ENCODE data around the gene HORMAD1.
A peak's percentile ranks its signal among the peaks of the same experiment; 100 is the strongest.

The HORMAD1 gene

GRCh38 chr1:150748878-150749719 is 28.4 kb upstream of the HORMAD1 start:
- Histone ChIP-seq H3K4me3 (replicated peaks; ENCODE audit: insufficient read depth, low read length) (no peak overlapping the region), H3K27me3 (ENCODE audit: insufficient read depth, poor library complexity, severe bottlenecking) (no peaks in the 10 kb centered on the region), H3K27ac (replicated peaks) (no peak overlapping the region)
- TF ChIP-seq GABPA (IDR thresholded peaks at IDR 0.05; ENCODE audit: low read depth) (no peak), POLR2AphosphoS5 (IDR thresholded peaks at IDR 0.05; ENCODE audit: low read depth) (no peak), CTCF (IDR thresholded peaks at IDR 0.05; ENCODE audit: insufficient read depth, low read length) (no peak), REST (IDR thresholded peaks at IDR 0.05; ENCODE audit: insufficient replicate concordance, low read depth) (no peak), SPI1 (IDR thresholded peaks at IDR 0.05; ENCODE audit: borderline replicate concordance, low read depth) (no peak)
- no peak for DNase-seq (ENCODE audit: low read depth in 1 of 2, low spot score in 1 of 2)

GRCh38 chr1:150730130-150730721 is 9.5 kb upstream of the HORMAD1 start:
- TF ChIP-seq GABPA (IDR thresholded peaks at IDR 0.05; ENCODE audit: low read depth) (no peak), CTCF (IDR thresholded peaks at IDR 0.05; ENCODE audit: insufficient read depth, low read length) (no peak), POLR2AphosphoS5 (IDR thresholded peaks at IDR 0.05; ENCODE audit: low read depth) (no peak), SPI1 (IDR thresholded peaks at IDR 0.05; ENCODE audit: borderline replicate concordance, low read depth) (no peak), REST (IDR thresholded peaks at IDR 0.05; ENCODE audit: insufficient replicate concordance, low read depth) (no peak)
- H3K27ac ChIP-seq (replicated peaks), result no peak overlapping the region; the same call in 1 of the 2 replicates
- no peak overlapping the region for H3K4me3 ChIP-seq (replicated peaks; ENCODE audit: insufficient read depth, low read length)
- DNase-seq (ENCODE audit: low read depth in 1 of 2, low spot score in 1 of 2), result peak in 1 of 2 experiments; percentile 9
- H3K27me3 ChIP-seq (ENCODE audit: insufficient read depth, poor library complexity, severe bottlenecking), result no peaks in the 10 kb centered on the region

- no peak for TF ChIP-seq CTCF (IDR thresholded peaks at IDR 0.05; ENCODE audit: insufficient read depth, low read length)
- H3K27ac ChIP-seq (replicated peaks), result no peak overlapping the region
- DNase-seq (ENCODE audit: low read depth in 1 of 2, low spot score in 1 of 2), result no peak
- H3K27me3 ChIP-seq (ENCODE audit: insufficient read depth, poor library complexity, severe bottlenecking), result no peaks in the 10 kb centered on the region
- no peak overlapping the region for H3K4me3 ChIP-seq (replicated peaks; ENCODE audit: insufficient read depth, low read length)
Measured at GRCh38 chr1:150724336-150724735, 3.6 kb upstream of the HORMAD1 start.
